ENCODE data around the gene FGFR1OP2.

DNA sequence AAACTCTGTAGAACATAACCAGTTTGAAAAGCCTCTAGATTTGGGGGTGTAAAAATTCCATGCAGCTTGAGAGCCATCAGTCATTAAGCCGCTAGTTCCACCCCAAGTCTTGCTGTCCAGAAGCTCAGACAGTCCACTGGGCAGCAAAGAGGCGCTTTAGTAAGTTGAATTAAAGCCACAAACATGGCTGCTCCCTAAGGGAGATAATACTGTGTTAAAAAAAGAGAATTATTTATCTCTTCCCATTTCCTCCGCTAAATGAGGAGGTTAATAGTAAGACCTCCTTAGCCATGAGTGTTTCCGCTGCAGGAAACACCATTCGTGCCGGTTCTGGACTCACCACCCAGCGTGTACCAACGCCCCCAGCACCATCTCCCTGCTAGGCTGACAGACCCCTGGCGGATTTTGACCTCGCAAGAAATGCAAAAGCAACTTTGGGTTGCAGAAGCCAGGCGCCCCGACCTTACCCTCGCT, 75.4 kb downstream of the FGFR1OP2 start:
- TF ChIP-seq POLR2A (IDR thresholded peaks at IDR 0.05) = no peak
- TF ChIP-seq, protein P1, sequence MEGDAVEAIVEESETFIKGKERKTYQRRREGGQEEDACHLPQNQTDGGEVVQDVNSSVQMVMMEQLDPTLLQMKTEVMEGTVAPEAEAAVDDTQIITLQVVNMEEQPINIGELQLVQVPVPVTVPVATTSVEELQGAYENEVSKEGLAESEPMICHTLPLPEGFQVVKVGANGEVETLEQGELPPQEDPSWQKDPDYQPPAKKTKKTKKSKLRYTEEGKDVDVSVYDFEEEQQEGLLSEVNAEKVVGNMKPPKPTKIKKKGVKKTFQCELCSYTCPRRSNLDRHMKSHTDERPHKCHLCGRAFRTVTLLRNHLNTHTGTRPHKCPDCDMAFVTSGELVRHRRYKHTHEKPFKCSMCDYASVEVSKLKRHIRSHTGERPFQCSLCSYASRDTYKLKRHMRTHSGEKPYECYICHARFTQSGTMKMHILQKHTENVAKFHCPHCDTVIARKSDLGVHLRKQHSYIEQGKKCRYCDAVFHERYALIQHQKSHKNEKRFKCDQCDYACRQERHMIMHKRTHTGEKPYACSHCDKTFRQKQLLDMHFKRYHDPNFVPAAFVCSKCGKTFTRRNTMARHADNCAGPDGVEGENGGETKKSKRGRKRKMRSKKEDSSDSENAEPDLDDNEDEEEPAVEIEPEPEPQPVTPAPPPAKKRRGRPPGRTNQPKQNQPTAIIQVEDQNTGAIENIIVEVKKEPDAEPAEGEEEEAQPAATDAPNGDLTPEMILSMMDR (IDR thresholded peaks at IDR 0.05) = no peak
- no peak for TF ChIP-seq POLR2AphosphoS5 (IDR thresholded peaks at IDR 0.05; ENCODE audit: insufficient read depth in 1 of 2, low read depth in 1 of 2)

Measured in vagina (tissue), 2 donors.